ENCODE measurements around the gene RAB11FIP4.

DNA sequence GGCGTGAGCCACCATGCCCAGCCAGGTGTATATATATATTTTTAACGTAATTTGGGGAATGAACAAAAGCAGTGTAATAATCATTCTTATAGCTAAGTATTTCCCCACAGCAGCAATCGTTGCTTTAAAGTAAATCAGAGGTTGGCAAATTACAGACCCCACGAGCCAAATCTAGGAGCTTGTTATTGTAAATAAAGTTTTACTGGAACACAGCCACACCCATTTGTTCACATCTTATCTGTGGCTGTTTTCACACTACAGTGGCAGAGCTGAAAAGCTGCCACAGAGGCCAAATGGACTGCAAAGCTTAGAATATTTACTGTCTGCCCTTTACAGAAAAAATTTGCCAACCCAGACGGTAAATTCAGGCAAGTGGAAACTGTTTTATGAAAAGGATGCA is 50.8 kb downstream of the RAB11FIP4 start:
- TF ChIP-seq, protein P1, sequence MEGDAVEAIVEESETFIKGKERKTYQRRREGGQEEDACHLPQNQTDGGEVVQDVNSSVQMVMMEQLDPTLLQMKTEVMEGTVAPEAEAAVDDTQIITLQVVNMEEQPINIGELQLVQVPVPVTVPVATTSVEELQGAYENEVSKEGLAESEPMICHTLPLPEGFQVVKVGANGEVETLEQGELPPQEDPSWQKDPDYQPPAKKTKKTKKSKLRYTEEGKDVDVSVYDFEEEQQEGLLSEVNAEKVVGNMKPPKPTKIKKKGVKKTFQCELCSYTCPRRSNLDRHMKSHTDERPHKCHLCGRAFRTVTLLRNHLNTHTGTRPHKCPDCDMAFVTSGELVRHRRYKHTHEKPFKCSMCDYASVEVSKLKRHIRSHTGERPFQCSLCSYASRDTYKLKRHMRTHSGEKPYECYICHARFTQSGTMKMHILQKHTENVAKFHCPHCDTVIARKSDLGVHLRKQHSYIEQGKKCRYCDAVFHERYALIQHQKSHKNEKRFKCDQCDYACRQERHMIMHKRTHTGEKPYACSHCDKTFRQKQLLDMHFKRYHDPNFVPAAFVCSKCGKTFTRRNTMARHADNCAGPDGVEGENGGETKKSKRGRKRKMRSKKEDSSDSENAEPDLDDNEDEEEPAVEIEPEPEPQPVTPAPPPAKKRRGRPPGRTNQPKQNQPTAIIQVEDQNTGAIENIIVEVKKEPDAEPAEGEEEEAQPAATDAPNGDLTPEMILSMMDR (IDR thresholded peaks at IDR 0.05): no peak
- TF ChIP-seq EZH2 (IDR thresholded peaks at IDR 0.05): no peak

Measured in neural progenitor cell (in vitro differentiated cells).